ENCODE data around the gene FHOD3. TPM values are rescaled to one million over a fixed set of nuclear protein-coding genes. Genes with fewer than 3 reads are reported as not detected.

Gene FHOD3
- total and polyA plus RNA-seq, 2 of the 8 experiments (the other 6 are each of a cell fraction or from before 2014, with no cell fraction given) = 9.7 to 10.5 TPM

- no peaks in the 10 kb centered on the region for H3K79me2 ChIP-seq (ENCODE audit: control insufficient read depth in 1 of 2, insufficient read depth in 2 of 2, low read length in 2 of 2)
- no peak overlapping the region for H3K56ac ChIP-seq (replicated peaks; ENCODE audit: insufficient read length, low read depth, low read length)
- no peak overlapping the region for H2BK20ac ChIP-seq (ENCODE audit: low read length)
- no peak overlapping the region for H4K8ac ChIP-seq (ENCODE audit: extremely low read depth, insufficient read depth, low read length)
- H3K27ac ChIP-seq (ENCODE audit: low read depth, low read length) = no peak overlapping the region
- no peak overlapping the region for H2BK5ac ChIP-seq (ENCODE audit: low read depth, low read length)
- no peak overlapping the region for H3K4me2 ChIP-seq (ENCODE audit: insufficient read depth in 1 of 2, low read depth in 2 of 2, low read length in 2 of 2)
- H3K23ac ChIP-seq (ENCODE audit: insufficient read length) = no peak overlapping the region
- ChIA-PET POLR2A (ENCODE audit: partially characterized antibody) (no interaction called here), CTCF (ENCODE audit: partially characterized antibody) (interaction anchor here (1.0 to 1.3 kb wide), 2 partner anchors 88 to 121 kb away, joined by 3 read pairs; no protein-coding TSS in a partner anchor)
- H2AFZ ChIP-seq (ENCODE audit: low read length) = no peak overlapping the region
- no peak overlapping the region for H2AK5ac ChIP-seq (ENCODE audit: low read depth, low read length)
- no peak overlapping the region for H2BK15ac ChIP-seq (ENCODE audit: low read length)
- FAIRE-seq = no peak
- H3K4me1 ChIP-seq (replicated peaks in 1 of 4; ENCODE audit: control insufficient read depth in 3 of 4, insufficient read depth in 4 of 4, low read length in 3 of 4) = peaks cover 0 to 6% (median 0%) of the 10 kb centered on the region in 4 experiments; a peak in 1 of 7 replicates
- H3K27me3 ChIP-seq (replicated peaks in 1 of 4; ENCODE audit: control insufficient read depth in 3 of 4, extremely low read depth in 1 of 4, insufficient read depth in 3 of 4, low read length in 3 of 4) = no peaks in the 10 kb centered on the region
- H3K23me2 ChIP-seq (ENCODE audit: low read depth, low read length) = no peaks in the 10 kb centered on the region; the same call in 1 of the 2 replicates
- no peaks in the 10 kb centered on the region for H3K9me3 ChIP-seq (ENCODE audit: insufficient read depth in 2 of 2, low read depth in 1 of 2, low read length in 1 of 2)
- TF ChIP-seq HDAC6 (IDR thresholded peaks at IDR 0.05; ENCODE audit: low read depth, low read length) (no peak), RXRA (IDR thresholded peaks at IDR 0.05; ENCODE audit: insufficient read depth, low read depth, low read length) (no peak), SIRT6 (IDR thresholded peaks at IDR 0.05; ENCODE audit: low read length) (no peak), ATF2 (IDR thresholded peaks at IDR 0.05; ENCODE audit: low read length) (no peak), KDM1A (IDR thresholded peaks at IDR 0.05; ENCODE audit: borderline replicate concordance, low read length) (no peak), SIN3A (conservative IDR thresholded peaks at IDR 0.05 in 1 of 2, IDR thresholded peaks at IDR 0.05 in 1 of 2; ENCODE audit: low read depth in 1 of 2, low read length in 2 of 2) (no peak), SP1 (IDR thresholded peaks at IDR 0.05; ENCODE audit: low read depth, low read length) (no peak), TCF12 (IDR thresholded peaks at IDR 0.05; ENCODE audit: low read depth, low read length) (no peak), BCL11A (IDR thresholded peaks at IDR 0.05; ENCODE audit: low read depth in 2 of 2, low read length in 2 of 2) (no peak), POLR2AphosphoS5 (IDR thresholded peaks at IDR 0.05; ENCODE audit: low read depth, low read length) (no peak), CBX8 (IDR thresholded peaks at IDR 0.05; ENCODE audit: borderline replicate concordance, low read depth, low read length) (no peak)
- H4K20me1 ChIP-seq (replicated peaks in 1 of 2; ENCODE audit: control insufficient read depth in 1 of 2, insufficient read depth in 2 of 2, low read length in 2 of 2) = no peaks in the 10 kb centered on the region
- no peak overlapping the region for H4K91ac ChIP-seq (replicated peaks; ENCODE audit: insufficient read length, low read length)
- no peak overlapping the region for H3K14ac ChIP-seq (ENCODE audit: insufficient read length)
- no peak overlapping the region for H3K4ac ChIP-seq (replicated peaks; ENCODE audit: insufficient read length, low read depth, low read length)
- H3K36me3 ChIP-seq (ENCODE audit: control insufficient read depth in 2 of 4, insufficient read depth in 4 of 4, low read length in 3 of 4) = no peaks in the 10 kb centered on the region
- H3K4me3 ChIP-seq (ENCODE audit: extremely low read depth in 1 of 4, insufficient read depth in 2 of 4, low read depth in 3 of 4, low read length in 4 of 4) = no peak overlapping the region
- 85% methylated on average over 3 of the region's 3 CpGs; no CpG with 5 or more reads in 1 of the 2 experiments for WGBS, 2 experiments (ENCODE audit: extremely low coverage in 1 of 2, insufficient coverage in 1 of 2, insufficient read length in 1 of 2, insufficient replicate concordance in 2 of 2, low coverage in 1 of 2, low lambda C conversion rate in 2 of 2, missing lambda C conversion rate in 1 of 2)
- H3K9ac ChIP-seq (replicated peaks in 1 of 4; ENCODE audit: extremely low read depth in 1 of 4, low read depth in 3 of 4, low read length in 3 of 4) = no peak overlapping the region
- H2BK120ac ChIP-seq (replicated peaks; ENCODE audit: low read depth, low read length) = no peak overlapping the region
- DNase-seq (ENCODE audit: low read depth in 1 of 2, low spot score in 2 of 2) = no peak
- H4K5ac ChIP-seq (ENCODE audit: insufficient read length, low read depth, low read length) = no peak overlapping the region
- no peak overlapping the region for H3K18ac ChIP-seq (ENCODE audit: extremely low read depth, low read length)
- H2BK12ac ChIP-seq (ENCODE audit: low read depth, low read length) = no peak overlapping the region
- H3K79me1 ChIP-seq (ENCODE audit: low read depth, low read length) = no peaks in the 10 kb centered on the region
These were observed 202.4 kb downstream of the FHOD3 start for GRCh38 chr18:36499938-36500337.
